ENCODE results near the gene LMO7. TPM values are rescaled to one million over a fixed set of nuclear protein-coding genes. Genes with fewer than 3 reads are reported as not detected.

LMO7 gene
- total RNA-seq, 1 experiment from 2014 or later: 20.4 TPM

GRCh38 chr13:75690607-75691006 lies 54.5 kb downstream of the LMO7 start:
- H3K27ac Mint-ChIP-seq: no peak overlapping the region
- no peaks in the 10 kb centered on the region for H3K79me2 ChIP-seq (ENCODE audit: insufficient read depth, low read length)
- no peak overlapping the region for H4K8ac ChIP-seq (replicated peaks; ENCODE audit: insufficient read length, low read depth, low read length)
- H4K20me1 ChIP-seq (ENCODE audit: control insufficient read depth, insufficient read depth, insufficient read length): no peaks in the 10 kb centered on the region
- H2BK20ac ChIP-seq (ENCODE audit: low read depth, low read length, poor library complexity, severe bottlenecking): no peak overlapping the region
- H3K23ac ChIP-seq (ENCODE audit: insufficient read length, low read depth, low read length): no peak overlapping the region
- H2AFZ ChIP-seq (ENCODE audit: low read length): no peak overlapping the region
- H2BK5ac ChIP-seq (ENCODE audit: insufficient read length, low read length): no peak overlapping the region
- no peak overlapping the region for H2BK12ac ChIP-seq (ENCODE audit: insufficient read length, low read depth, low read length)
- H3K9me3 Mint-ChIP-seq: no peaks in the 10 kb centered on the region
- no peak overlapping the region for H3T11ph ChIP-seq (ENCODE audit: low read length)
- no peak overlapping the region for H3K14ac ChIP-seq (ENCODE audit: insufficient read depth, low read length)
- H3K4ac ChIP-seq (ENCODE audit: low read depth, low read length): no peak overlapping the region
- H2BK15ac ChIP-seq (ENCODE audit: low read depth, low read length): no peak overlapping the region
- no peaks in the 10 kb centered on the region for H3K23me2 ChIP-seq (ENCODE audit: insufficient read length, low read depth, low read length, poor library complexity, severe bottlenecking)
- H3K9ac ChIP-seq (ENCODE audit: extremely low read depth, insufficient read length, low read length): no peak overlapping the region
- no peaks in the 10 kb centered on the region for H3K9me3 ChIP-seq (ENCODE audit: control insufficient read depth, low read depth, low read length)
- H2AK5ac ChIP-seq (ENCODE audit: insufficient read length, low read length): no peak overlapping the region
- no peak overlapping the region for H3K4me2 ChIP-seq (ENCODE audit: insufficient read depth, insufficient read length, low read length)
- H3K18ac ChIP-seq (ENCODE audit: insufficient read length, low read depth, low read length): no peak overlapping the region
- no peak overlapping the region for H4K91ac ChIP-seq (ENCODE audit: insufficient read length, low read depth, low read length)
- peaks cover 0 to 4% (median 0%) of the 10 kb centered on the region in 3 experiments; a peak in 2 of 7 replicates for H3K36me3 Mint-ChIP-seq (ENCODE audit: insufficient read depth in 1 of 3, low read depth in 3 of 3)
- H4K5ac ChIP-seq (ENCODE audit: insufficient read length, low read depth, low read length): no peak overlapping the region
- no peak for TF ChIP-seq CTCF (conservative IDR thresholded peaks at IDR 0.05)
- no peaks in the 10 kb centered on the region for H3K27me3 Mint-ChIP-seq (ENCODE audit: low read depth)
- H2BK120ac ChIP-seq (ENCODE audit: low read depth, low read length, poor library complexity, severe bottlenecking): no peak overlapping the region
- DNase-seq: no peak
- no peak overlapping the region for H3K56ac ChIP-seq (ENCODE audit: insufficient read length, low read depth, low read length)
- H3K4me1 Mint-ChIP-seq: peaks cover 10 to 19% of the 10 kb centered on the region in 2 experiments
- H3K27ac ChIP-seq (ENCODE audit: insufficient read length, low read depth, low read length): no peak overlapping the region
- no CpG with 5 or more reads among the region's 1 CpG for WGBS (ENCODE audit: extremely low coverage, insufficient read length, low lambda C conversion rate)
- H3K4me3 Mint-ChIP-seq: no peak overlapping the region
- H3K79me1 ChIP-seq (ENCODE audit: insufficient read depth, low read depth, low read length, poor library complexity, severe bottlenecking): no peaks in the 10 kb centered on the region
- H3K4me1 ChIP-seq (ENCODE audit: insufficient read depth, low read length): no peaks in the 10 kb centered on the region
- H3K27me3 ChIP-seq (ENCODE audit: insufficient read depth, low read length): no peaks in the 10 kb centered on the region
